K562 (cell line): ENCODE measurements around the gene SLC4A11. TPM values are rescaled to one million over a fixed set of nuclear protein-coding genes. Genes with fewer than 3 reads are reported as not detected.

Experiments
- ARNT ChIP-seq, 2 experiments: fragments of 450-650 bp; IDR thresholded peaks; 2 replicates each; pipeline ENCODE4 v1.6.1; 2016; ENCODE audit warnings: mild to moderate bottlenecking in 1 of 2
- CBX5 ChIP-seq: IDR thresholded peaks from 2 replicates; pipeline ENCODE4 v1.6.1; 2014; ENCODE audit warnings: low read depth, borderline replicate concordance
- CGGBP1 ChIP-seq: fragments of 250-450 bp; sonication (Bioruptor Pico); IDR thresholded peaks from 2 replicates; pipeline ENCODE4 v1.9.0; 2021; ENCODE audit warnings: mild to moderate bottlenecking
- CTCF ChIP-seq, 3 experiments: IDR thresholded peaks in 2 of 3; conservative IDR thresholded peaks in 1 of 3; 2 replicates each; pipeline ENCODE4 v1.5.1; 2011 to 2012; ENCODE audit warnings: low read length in 3 of 3, mild to moderate bottlenecking in 3 of 3, control low read depth in 2 of 3, improper control_type of control experiment in 1 of 3, inconsistent platforms in 1 of 3, low read depth in 1 of 3, mixed read lengths in 1 of 3, moderate library complexity in 1 of 3; ENCODE audit not compliant: insufficient read depth in 2 of 3
- FOXM1 ChIP-seq, 2 experiments: fragments of 450-650 bp in 1 of 2; sonication (generic) in 1 of 2; formaldehyde crosslinking in 1 of 2; IDR thresholded peaks; 2 replicates each; pipeline versions ENCODE4 v1.6.1 to v1.9.0; 2017 to 2022; ENCODE audit warnings: low read depth in 2 of 2, mild to moderate bottlenecking in 2 of 2, missing genetic modification reagents in 1 of 2, moderate library complexity in 1 of 2
- GABPA ChIP-seq: fragments of 200-800 bp; sonication (Bioruptor generic); conservative IDR thresholded peaks from 2 replicates; pipeline ENCODE4 v1.6.1; 2016; ENCODE audit warnings: low read depth, missing genetic modification characterization, missing compliant biosample characterization
- HDAC6 ChIP-seq: IDR thresholded peaks from 2 replicates; pipeline ENCODE4 v1.6.1; 2012; ENCODE audit warnings: low read depth, mild to moderate bottlenecking, control low read depth, inconsistent platforms, low read length, moderate library complexity
- NR3C1 ChIP-seq: sonication (generic); formaldehyde crosslinking; IDR thresholded peaks from 2 replicates; pipeline ENCODE4 v1.8.1; 2022; ENCODE audit warnings: missing genetic modification reagents
- PTTG1 ChIP-seq: fragments of 450-650 bp; IDR thresholded peaks from 2 replicates; pipeline ENCODE4 v1.6.1; 2016; ENCODE audit warnings: low read depth, mild to moderate bottlenecking, missing genetic modification characterization, missing compliant biosample characterization
- RFX5 ChIP-seq: IDR thresholded peaks from 2 replicates; pipeline ENCODE4 v1.6.1; 2011; ENCODE audit warnings: low read depth, mild to moderate bottlenecking, improper control_type of control experiment, low read length
- SRSF1 ChIP-seq: fragments of 200-400 bp; formaldehyde crosslinking; IDR thresholded peaks from 2 replicates; pipeline ENCODE4 v1.6.1; 2017; ENCODE audit warnings: mild to moderate bottlenecking, low read depth, low read length, moderate library complexity
- TCF3 ChIP-seq: sonication (generic); formaldehyde crosslinking; IDR thresholded peaks from 2 replicates; pipeline ENCODE4 v1.4.0; 2020; ENCODE audit warnings: mild to moderate bottlenecking, missing genetic modification reagents
- TCFL5 ChIP-seq: fragments of 250-450 bp; sonication (Bioruptor Pico); conservative IDR thresholded peaks from 2 replicates; pipeline ENCODE4 v1.6.1; 2021; ENCODE audit warnings: mild to moderate bottlenecking, moderate library complexity, matching md5 sums
- TRIM28 ChIP-seq: fragments of 450-650 bp; IDR thresholded peaks from 2 replicates; pipeline ENCODE4 v1.6.1; 2017
- ZNF280A ChIP-seq: fragments of 450-650 bp; IDR thresholded peaks from 2 replicates; pipeline ENCODE4 v1.6.1; 2018; ENCODE audit warnings: mild to moderate bottlenecking, low read depth; ENCODE audit not compliant: partially characterized antibody
- ZNF639 ChIP-seq, 2 experiments: fragments of 200-800 bp in 1 of 2; sonication (Bioruptor generic) in 1 of 2; sonication (generic) in 1 of 2; formaldehyde crosslinking in 1 of 2; IDR thresholded peaks in 1 of 2; conservative IDR thresholded peaks in 1 of 2; 2 replicates each; pipeline versions ENCODE4 v1.5.0 to v1.6.1; 2016 to 2020; ENCODE audit warnings: missing compliant biosample characterization in 1 of 2, missing genetic modification characterization in 1 of 2, missing genetic modification reagents in 1 of 2
- ZNF695 ChIP-seq: fragments of 450-650 bp; formaldehyde crosslinking; IDR thresholded peaks from 2 replicates; pipeline ENCODE4 v1.4.0; 2020; ENCODE audit warnings: mild to moderate bottlenecking, moderate library complexity
- ZNF740 ChIP-seq, 3 experiments: fragments of 200-800 bp in 1 of 3; sonication (Bioruptor generic) in 1 of 3; sonication (generic) in 1 of 3; formaldehyde crosslinking in 1 of 3; IDR thresholded peaks; 2 replicates each; pipeline versions ENCODE4 v1.6.1 to v1.8.0; 2016 to 2022; ENCODE audit warnings: mild to moderate bottlenecking in 2 of 3, missing compliant biosample characterization in 2 of 3, missing genetic modification characterization in 2 of 3, missing genetic modification reagents in 1 of 3
- ZNF75A ChIP-seq: fragments of 450-650 bp; formaldehyde crosslinking; IDR thresholded peaks from 2 replicates; pipeline ENCODE4 v1.4.0; 2020; ENCODE audit warnings: mild to moderate bottlenecking
- polyA plus RNA-seq, 8 experiments: library from polyadenylated mRNA; depleted of rRNA in 4 of 8; stranded (reverse) in 5 of 8; unstranded in 3 of 8; fragments of >200 nt; fragmentation: Nextera tagmentation in 2 of 8; fragmentation: Illumina TruSeq in 1 of 8; extraction: Ambion mirVana in 2 of 8; extraction: Trizol in 1 of 8; gene quantifications; 2 replicates each; pipeline versions ENCODE4 v1.2.1 to v1.2.3, GENCODE V29; 2011 to 2014; ENCODE audit warnings: inconsistent platforms in 1 of 8, missing spikeins in 1 of 8
- total RNA-seq, 7 experiments: library from RNA; depleted of rRNA in 6 of 7; stranded (reverse); fragments of >200 nt in 6 of 7; fragmentation: Illumina TruSeq in 2 of 7; extraction: Trizol in 2 of 7; gene quantifications; 2 replicates each; pipeline versions ENCODE4 v1.2.1 to v1.2.3, GENCODE V29; 2011 to 2021; ENCODE audit warnings: low replicate concordance in 1 of 7

SLC4A11 gene
- total and polyA plus RNA-seq, 9 of the 15 experiments (the other 6 are each of a cell fraction or from before 2014, with no cell fraction given) = 0.10 to 2.0 (median 0.20) TPM

GRCh38 chr20:3209257-3209945, 29.6 kb downstream of the SLC4A11 start, which contains the start of gene ITPA (continued):
- no peak for TF ChIP-seq ZNF280A
- no peak for TF ChIP-seq ZNF75A (CRISPR knock-in tag)
- no peak for TF ChIP-seq SRSF1
- no peak for TF ChIP-seq CBX5
- TF ChIP-seq ZNF639 (CRISPR knock-in tag; conservative IDR thresholded peaks at IDR 0.05 in 1 of 2, IDR thresholded peaks at IDR 0.05 in 1 of 2) = no peak
- TF ChIP-seq CTCF (IDR thresholded peaks at IDR 0.05 in 2 of 3, conservative IDR thresholded peaks at IDR 0.05 in 1 of 3; ENCODE audit: insufficient read depth in 2 of 3, low read depth in 1 of 3, low read length in 3 of 3) = no peak
- TF ChIP-seq HDAC6 = no peak
- no peak for TF ChIP-seq TCFL5
- TF ChIP-seq ZNF740 (CRISPR knock-in tag; IDR thresholded peaks at IDR 0.05) = no peak
- no peak for TF ChIP-seq ZNF740 (tag; IDR thresholded peaks at IDR 0.05)
- no peak for TF ChIP-seq FOXM1 (IDR thresholded peaks at IDR 0.05; ENCODE audit: low read depth)
- no peak for TF ChIP-seq FOXM1 (CRISPR knock-in tag; IDR thresholded peaks at IDR 0.05; ENCODE audit: low read depth)
- TF ChIP-seq ARNT (IDR thresholded peaks at IDR 0.05) = no peak
- no peak for TF ChIP-seq PTTG1 (tag)
- TF ChIP-seq RFX5 = no peak
- no peak for TF ChIP-seq TRIM28
- no peak for TF ChIP-seq ZNF695 (CRISPR knock-in tag)
- TF ChIP-seq CGGBP1 (CRISPR knock-in tag) = no peak
- peak; percentile 94 for TF ChIP-seq GABPA
- no peak for TF ChIP-seq TCF3 (CRISPR knock-in tag)
- TF ChIP-seq NR3C1 = no peak
